ENCODE results near the gene RNF150.
"Not testable (repeated sequence)": the region's sequence is repeated elsewhere in the genome, so short reads cannot be mapped to it uniquely, and the experiment has no call there.

The RNF150 gene

DNA sequence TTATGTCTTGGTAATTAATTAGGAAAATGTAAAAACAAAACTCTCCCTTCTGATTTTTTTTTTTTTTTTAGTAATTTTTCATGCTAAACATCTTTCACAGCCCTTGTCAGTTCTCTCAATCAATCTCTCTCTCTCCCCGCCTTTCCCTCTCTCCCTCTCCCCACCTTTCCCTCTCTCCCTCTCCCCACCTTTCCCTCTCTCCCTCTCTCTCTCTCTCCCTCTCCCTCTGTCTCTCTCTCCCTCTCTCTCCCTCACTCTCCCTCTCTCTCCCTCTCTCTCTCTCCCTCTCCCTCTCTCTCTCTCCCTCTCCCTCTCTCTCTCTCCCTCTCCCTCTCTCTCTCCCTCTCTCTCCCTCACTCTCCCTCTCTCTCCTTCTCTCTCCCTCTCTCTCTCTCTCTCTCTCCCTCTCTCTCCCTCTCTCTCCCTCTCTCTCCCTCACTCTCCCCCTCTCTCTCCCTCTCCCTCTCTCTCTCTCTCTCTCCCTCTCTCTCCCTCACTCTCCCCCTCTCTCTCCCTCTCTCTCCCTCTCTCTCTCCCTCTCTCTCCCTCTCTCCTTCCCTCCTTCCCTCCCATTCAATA is 322.6 kb downstream of the RNF150 start:
- DNase-seq: not testable (repeated sequence)

Measured in KG1 (cell line).